CMK (cell line): Measurements from ENCODE around the gene ERBB4.

Source experiments
- DNase-seq: peaks from one replicate; pipeline ENCODE4 v3.0.0-alpha.2; 2010; ENCODE audit warnings: low read depth

Gene ERBB4

DNA sequence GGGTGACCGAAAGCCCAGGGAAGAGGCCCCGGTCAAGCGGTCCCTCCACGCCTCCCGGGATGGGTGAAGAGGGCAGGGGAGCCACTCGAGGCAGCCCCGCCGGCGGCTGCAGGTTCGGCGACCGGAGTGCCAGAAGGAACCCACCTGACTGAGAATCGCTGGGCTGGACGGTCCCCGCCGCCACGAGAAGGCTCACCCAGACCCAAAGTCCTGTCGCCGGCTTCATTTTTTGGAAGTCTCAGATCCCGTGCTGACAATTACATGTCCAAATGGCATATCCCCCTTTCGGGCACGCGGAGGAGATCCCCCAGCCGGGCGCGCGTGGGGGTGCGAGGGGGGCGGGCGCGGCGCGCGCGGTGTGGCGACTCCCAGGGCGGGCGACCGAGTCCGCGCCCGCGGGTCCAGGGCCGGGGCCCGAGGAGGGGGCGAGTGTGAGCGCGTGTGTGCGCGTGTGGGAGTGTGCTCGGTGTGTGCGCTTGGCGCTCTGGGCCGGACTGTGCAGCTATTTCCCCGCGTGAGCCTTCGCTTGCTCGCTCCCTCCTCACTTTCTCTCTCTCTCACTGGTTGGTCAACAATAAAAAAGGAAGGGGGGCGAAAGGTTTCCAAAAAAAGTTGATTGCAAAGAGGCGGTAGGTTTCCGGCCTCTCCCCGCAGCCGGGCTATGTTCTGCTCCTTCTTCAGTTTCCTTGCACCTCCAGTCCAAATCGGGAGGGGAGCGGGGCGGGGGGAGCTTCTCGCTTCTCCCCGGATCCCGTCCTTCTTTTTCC, at the start of gene ERBB4:
TSS of gene ERBB4 (minus strand) at position 498 of the 767 bp plus-strand sequence. CDS start at position 226, 272 bp downstream.
- DNase-seq = no peak

DNA sequence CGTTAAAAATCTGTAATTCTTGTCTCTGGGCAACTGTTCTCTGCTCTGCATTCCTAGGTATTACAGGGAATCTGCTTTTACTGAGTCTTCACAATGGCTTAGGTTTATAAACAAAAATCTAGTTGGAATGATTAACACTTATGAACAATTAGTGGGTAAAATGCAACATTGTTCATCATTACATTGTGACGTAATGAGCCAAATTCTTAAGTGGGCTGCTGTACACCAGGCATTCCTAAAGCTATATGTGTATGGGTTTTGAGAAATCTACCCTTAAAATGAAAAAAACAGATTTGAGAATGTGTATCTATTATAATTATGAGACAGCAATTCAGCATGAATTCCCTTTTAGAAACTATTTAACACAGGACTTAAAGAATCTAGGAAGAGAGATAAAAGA, 41.5 kb upstream of the ERBB4 start:
- no peak for DNase-seq

DNA sequence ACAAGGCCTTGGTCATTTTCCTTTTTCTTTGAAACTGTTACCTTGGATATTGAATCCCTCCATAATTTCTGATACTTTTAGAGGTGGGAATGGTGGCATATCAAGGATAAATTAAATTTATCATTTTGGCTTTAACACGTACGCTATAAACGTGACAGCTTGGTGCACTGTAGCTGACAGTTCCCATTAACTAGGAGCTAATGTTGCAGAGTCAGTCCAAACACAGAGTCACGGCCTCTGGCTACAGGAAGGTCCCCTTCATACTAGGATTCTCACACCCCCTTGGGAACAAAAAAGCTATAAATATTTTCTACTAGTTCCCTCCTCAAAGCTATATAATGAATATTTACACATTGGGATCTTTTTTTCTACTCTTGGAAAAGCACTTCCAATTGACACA, 17.7 kb upstream of the ERBB4 start:
- no peak for DNase-seq

DNA sequence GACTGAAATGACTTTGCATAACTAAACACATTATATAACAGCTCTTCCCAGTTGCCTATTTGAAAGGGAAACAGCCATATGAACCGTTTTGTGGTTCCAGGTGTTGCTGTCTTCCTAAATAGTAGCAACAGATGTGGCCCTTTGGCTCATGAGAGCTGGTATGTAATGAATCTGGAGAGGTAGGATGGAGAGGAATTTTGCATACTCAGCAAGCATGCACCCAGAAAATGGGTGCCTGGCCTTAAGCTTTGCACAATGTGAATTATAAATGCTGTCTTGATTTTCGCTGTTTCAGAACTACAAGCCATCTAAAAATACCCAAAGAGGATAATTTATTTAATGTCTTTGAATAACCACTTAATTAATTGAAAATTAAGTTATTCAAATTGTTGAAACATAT, 15.6 kb upstream of the ERBB4 start:
- no peak for DNase-seq

DNA sequence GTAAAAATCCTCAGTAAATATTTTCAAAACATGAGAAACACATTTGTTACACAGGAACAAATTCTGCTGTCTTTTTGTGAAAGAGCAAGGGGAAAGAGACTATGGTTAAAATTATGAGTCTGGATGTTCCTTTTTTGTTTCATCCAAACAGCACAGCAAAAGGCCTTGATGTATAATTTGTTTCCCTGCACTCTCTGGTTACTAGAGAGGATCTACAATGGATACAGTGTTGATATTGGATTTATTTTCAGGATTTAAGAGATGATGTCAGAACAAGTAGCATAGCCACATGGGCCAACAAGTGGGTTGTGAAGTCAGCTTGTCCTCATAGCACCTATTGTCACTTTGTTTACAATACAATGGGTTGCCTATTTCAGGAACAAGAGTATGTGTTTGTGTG, 11.3 kb upstream of the ERBB4 start:
- DNase-seq = no peak

DNA sequence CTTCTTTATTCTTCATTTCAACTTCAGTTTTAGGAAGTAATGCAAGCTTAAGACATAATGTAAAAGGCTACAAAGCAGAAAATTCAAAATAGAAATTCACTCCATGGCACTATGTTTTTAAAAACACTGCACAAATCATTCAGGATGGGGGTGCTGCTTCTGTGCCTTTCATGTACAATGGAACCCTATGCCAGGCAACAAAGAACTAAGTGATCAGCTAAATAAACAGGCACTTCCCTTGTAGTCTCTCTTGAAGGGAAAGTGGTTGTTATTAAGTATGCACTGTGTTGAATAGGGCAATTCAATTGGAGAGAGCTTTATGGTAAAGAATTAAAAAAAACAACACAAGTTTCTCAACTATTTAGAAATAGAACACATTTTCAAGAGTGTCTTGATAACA, 10.9 kb upstream of the ERBB4 start:
- DNase-seq = no peak

DNA sequence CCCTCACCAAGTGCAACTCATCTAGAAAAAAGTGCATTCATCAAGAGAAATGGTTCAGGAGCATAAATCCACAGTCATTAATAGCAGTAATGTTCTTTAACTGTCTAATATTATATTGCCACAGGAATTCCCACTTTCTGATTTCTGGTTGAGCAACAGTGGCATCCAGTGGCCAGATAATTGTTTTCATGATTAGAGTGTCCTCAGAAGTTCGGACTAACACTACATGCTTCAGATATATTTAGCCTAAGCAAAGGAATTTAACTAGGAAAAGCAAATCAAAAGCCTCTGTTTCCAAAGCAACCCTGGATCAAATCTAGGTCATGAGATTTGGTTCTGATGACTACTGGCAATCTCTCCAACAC, 9.8 kb upstream of the ERBB4 start:
- DNase-seq = no peak

DNA sequence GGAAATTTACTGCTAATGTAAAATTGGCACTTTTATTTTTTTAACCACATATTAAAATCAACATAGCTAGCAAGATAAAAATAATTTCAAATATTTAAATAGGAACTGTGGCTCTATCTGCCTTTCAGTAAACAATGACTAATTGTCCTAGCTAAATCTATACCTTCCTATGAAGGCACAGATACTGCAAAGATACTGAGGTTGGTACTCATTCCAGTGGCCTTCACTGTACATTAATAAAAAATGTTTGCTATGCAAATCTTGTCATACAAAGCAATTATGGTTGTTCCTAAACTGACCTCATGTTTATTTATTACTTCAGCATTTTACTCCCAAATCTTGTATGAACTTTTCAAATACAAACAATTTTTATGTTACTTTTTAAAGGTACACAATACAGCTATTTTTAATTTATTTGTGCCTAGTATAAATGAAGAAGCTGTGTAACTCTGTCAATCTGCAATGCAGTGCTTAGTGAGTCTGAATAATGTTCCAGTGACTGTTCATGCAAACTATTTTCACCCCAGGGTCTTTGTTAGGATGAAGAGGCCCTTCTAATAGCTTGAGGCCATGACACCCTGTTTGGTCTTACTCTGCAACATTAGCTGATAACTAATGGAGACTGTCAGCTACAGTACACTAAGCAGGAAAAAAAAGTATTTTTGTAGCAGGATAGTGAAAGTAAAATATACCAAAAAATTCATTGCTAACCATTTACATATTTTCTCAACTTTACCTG, 9.3 kb upstream of the ERBB4 start:
- no peak for DNase-seq

DNA sequence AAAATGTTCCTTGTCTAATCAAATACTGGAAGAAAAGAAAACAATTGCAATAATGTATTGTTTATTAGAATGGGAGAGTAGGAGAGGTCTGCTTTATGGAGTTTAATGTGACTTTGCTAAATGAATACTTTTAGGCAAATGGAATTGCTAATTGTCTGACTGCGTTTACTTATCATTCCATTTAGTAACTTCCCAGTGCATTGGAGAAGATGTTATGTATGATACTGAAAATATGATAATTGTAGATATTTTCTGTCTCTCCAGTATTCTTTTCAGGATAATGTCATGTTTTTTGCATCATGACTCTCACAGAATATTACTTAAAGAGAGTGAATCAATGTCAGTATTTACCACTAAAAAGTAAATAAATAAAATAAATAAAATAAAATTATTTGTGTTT, 8.1 kb upstream of the ERBB4 start:
- no peak for DNase-seq

DNA sequence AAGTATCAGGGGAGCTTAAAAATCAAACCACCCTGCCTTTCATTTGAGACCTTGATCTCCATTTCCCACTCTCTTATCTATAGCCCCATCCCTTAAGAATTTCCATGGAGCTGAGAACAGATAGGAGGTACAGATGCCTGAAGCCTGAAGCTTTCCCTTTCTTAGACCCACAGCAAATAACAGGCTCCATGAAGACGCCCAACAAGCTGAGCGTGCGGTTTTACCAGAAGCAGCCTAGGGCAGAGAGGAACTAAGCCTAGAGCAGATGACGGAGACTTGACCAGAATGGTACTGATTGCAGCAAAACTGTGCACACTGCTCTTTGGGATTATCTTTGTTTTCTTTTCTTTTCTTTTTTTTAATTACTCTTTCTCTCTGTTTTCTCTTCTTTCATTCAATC, 1.7 kb upstream of the ERBB4 start:
- no peak for DNase-seq

DNA sequence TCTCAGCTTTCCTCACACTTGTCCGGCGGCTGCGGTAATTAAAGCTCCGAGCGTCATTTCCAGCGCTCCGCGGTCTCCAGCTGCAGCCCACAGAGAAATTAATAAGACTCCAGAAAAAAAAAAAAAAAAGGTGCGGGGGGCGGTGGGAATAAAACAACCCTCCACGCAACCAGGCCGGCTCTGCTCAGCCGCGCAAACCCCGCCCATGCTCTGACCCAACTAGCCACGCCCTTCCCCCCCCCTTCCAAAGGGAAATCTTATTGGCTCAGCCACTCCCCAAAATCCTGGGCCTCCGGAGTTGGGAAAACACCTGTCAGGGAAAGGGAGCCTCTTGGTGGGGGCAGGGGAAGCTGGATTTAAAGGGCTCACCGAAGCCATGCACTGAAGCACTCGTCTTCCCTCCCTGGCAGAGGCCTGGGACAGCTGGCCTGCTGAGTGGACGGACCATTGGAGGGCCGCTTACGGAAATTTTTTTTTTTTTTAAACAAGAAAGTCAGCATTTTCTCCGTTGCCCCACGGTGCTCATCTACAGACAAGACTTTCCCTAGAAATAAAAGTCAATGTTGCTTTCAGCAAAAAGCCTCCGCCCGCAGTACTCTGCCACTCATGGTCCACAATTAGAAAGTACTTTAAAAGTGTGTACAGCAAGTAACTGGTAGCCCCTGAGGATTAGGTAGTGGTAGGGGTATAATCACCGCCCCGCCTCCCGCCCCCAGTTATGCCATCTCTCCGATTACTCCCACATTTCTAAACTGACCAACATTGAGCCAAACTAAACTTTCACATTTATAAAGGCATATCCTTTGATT, 674 bp upstream of the ERBB4 start:
- no peak for DNase-seq

DNA sequence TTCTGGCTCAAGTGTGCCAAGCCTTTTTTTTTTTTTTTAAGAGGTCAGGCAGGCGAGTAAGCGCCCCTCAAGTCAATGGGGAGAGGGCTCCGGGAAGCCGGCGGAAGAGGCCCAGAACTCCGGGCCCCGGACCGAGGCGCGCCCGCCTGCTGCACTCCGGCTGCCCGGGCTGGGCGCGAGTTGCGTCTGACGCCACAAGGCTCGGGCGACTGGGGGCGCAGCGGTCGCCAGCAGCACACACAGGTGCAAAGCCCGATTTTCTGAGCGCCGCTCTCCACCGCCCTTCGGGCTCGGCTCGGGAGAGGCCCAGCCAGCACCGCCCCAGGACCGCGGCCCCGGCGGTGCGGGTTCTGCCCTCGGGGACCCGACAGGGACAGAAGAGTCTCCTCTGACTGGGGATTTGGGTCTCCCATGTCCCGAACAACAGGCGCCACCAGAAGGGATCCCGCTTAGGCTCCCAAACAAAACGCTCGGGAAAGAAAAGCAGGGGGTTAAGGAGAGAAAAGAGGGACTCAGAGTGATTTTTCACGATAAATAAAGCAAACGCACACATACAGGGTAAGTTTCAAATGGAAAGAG, 787 bp downstream of the ERBB4 start:
- DNase-seq = no peak

DNA sequence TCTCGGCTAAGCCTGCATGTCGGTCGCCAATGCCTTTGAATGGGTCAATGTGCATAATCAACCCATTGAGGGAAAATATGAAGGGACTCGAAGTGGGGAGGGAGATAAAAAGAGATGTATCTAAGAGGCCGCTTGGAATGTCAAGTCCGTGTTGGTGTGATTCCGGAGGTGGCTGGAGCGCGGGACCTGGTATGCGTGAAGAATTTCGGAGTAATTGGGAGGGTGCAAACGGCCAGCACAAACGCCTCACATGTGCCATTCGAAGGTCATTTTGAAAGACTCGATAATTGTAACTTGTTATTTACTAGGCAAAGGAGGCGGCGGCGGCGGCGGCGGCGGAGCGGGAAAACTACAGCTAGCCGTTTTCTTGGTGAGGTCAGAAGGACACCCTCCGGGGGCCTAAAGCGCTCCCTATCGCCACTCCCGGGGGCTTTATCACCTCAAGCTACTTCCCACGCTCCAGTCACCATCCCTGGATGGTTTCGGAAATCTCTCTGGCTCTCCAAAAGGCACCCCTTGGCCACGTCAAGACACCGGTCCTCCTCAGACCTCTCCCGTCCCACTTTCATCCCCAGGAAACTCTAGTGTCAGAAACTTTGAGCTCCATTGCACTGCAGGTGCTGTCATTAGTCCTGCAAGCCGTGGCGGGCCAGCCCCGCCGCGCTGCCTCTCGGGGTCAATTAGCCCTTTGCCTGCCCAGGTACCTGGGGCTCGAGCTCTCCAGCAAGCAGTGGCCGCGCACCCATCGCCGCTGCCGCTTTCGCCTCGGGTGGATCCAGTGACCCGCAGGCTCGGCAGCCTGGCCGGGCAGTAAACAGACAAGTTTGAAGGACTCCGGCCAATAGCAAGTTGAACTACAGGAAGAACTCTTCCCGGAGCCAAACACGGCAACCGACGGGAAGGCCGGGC, 1.5 kb downstream of the ERBB4 start:
- DNase-seq = no peak

DNA sequence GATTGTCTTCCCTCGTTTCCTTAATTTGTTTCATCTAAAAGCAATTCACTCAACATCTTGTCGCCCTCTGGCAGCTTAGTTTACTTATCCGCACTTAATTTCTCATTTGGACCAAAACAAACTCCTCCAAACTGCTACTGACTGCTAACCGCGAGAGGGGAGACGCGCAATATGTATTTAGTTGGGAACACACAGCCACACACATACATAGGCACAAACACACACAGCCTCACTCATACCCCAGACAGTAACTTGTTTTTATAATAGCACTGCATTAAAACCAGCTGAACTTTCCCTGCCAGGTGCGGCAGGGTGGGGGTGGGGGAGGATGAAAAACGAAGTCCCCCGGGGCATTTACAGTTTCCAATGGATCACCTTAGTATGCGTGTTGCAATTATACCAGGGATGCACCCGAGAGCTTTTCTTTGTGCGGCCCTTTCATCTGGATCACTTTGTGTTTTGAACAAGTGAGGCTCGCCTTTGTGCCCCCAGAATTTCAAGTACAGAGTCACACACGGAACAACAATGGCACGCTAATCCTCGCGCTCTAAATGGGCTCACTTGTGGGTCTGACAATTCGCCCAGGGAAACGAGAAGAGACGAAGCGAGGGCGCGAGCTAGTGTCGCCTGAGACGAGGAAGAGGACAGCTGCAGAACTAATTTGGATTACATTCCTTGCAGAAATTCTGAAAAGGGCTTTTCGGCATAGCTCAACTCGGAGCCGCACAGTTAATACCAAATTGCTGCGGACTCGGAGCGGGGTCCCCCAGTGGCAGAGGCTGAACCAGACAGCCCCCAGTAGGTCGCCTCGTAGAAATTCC, 2.4 kb downstream of the ERBB4 start:
- no peak for DNase-seq

DNA sequence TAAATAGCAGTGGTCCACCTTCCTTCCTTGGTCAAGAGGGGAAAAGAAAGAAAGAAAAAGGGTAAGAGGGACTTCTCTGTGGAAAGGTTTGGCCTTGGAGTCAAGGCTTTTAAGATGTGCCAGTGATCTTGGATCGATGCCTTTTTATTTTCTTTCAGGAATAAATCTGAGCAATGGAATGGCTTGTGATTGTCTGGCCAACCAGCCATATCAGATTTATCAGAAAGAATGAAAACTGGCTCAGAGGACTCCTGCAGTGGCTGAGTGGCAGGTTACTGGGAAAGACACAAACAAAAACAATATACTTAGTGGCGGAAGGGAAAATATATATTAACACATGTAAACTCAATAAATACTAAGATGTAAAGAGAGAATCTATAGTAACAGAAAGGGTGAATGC, 4.3 kb downstream of the ERBB4 start:
- no peak for DNase-seq

DNA sequence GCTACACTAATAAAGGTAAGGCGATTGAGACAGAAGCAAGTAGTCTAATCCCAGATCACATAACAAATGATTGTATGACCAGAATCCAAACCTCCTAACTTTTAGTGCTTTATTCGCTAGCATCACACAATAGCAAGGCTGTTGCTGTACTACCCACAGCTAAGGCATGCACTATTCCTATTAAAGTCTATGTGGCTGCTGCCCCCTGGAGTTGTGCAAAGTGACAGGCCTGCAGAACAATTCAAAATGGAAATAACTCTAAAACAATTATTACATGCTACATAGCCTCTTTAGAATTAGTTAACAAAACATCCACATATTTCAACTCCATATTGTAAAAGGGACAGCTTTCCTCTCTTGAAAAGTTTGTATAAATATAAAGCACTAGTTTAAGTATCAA, 6.0 kb downstream of the ERBB4 start:
- no peak for DNase-seq

DNA sequence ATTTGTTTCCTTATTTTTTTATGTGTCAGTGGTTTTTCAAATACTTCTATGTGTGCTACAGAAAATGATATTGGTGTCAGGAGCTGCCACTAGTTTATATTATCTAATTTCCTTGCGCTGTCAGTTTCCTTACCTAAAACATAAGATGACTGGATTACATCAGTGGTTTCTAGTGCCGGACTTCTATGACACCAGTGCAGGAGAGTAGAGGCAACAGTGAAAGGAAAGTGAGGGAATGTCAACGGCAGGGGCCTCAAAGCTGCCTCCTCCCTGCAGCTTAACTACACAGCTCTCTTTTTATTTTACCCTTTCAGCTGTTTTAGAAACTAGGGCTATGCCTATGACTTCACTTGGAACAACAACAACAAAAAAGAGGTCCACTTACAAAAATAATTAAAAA, 6.5 kb downstream of the ERBB4 start:
- DNase-seq = no peak

DNA sequence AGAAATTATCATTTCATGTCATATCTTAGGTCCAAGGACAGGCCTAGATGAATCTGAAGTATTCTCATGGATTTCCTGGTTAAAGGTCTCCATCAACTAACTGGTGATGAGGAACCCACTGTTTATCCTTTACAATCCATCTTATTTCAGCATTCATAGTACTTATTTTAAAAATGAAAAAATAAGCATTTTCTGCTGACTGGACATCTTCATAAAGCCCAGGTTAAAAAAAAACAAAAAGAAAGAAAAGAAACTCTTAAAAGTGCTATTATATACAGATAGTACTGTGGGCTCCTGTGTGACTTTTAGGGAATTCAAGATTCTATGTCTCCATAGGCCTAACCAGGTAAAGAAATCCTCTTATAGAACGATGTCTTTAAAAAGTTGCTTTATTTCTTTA, 7.1 kb downstream of the ERBB4 start:
- DNase-seq = no peak

DNA sequence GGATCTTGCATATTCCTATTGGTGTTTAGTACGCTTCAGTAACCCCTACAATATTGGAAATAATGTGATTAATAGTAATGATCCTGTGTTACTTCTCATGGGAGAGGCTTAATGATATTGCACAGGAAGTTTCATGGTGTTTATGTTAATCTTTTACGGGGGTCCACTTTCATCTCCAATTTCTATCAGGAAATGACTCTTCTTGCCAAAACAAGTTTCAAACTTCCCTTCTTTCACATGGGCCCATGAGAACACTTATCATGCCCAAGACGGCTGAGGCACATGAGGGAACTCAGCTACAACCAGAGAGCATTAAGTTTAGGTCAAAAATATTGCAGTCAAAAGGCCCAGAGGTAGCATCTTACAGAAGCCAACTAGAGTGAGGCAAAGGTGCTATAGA, 7.6 kb downstream of the ERBB4 start:
- DNase-seq = no peak

DNA sequence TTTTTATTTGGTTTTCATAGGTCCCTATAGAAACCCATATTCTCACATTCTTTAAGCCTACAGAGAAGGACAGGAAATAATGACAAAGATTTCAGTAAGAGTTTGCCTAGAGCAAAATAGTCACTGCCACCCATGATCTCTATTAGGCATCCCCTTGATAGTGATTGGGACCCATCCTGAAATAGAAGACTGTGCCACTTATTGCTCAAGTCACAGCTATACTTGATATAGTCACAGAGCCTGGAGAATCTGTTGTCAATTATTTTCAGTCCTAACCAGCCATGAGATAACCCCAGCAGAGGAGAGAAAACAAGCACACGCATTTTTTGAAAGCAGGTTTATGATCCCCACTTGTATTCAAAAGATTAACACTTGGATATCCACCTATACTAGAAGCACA, 8.2 kb downstream of the ERBB4 start:
- no peak for DNase-seq
